PFSK-1 (cell line): ENCODE data around the gene APLP2.

Experiments
- FOXP2 ChIP-seq: optimal IDR thresholded peaks from 2 replicates; pipeline ENCODE3; 2011; ENCODE audit warnings: borderline replicate concordance, control low read depth, inconsistent platforms; ENCODE audit not compliant: insufficient read depth; ENCODE audit errors: extremely low read length, extremely low read depth
- POLR2AphosphoS5 ChIP-seq: IDR thresholded peaks from 2 replicates; pipeline ENCODE4 v1.6.1; 2012; ENCODE audit warnings: low read depth, mild to moderate bottlenecking, control low read depth, low read length, moderate library complexity
- REST ChIP-seq, 2 experiments: IDR thresholded peaks; 2 replicates each; pipeline versions ENCODE4 v1.6.1 to v1.8.0; 2011 to 2012; ENCODE audit warnings: low read depth in 2 of 2, low read length in 2 of 2, control low read depth in 1 of 2, inconsistent platforms in 1 of 2, mild to moderate bottlenecking in 1 of 2, moderate library complexity in 1 of 2; ENCODE audit not compliant: insufficient read depth in 1 of 2
- SIN3A ChIP-seq: IDR thresholded peaks from 2 replicates; pipeline ENCODE4 v1.6.1; 2012; ENCODE audit warnings: mild to moderate bottlenecking, low read length, moderate library complexity, borderline replicate concordance; ENCODE audit not compliant: insufficient read depth
- TAF1 ChIP-seq: IDR thresholded peaks from 2 replicates; pipeline ENCODE4 v1.6.1; 2012; ENCODE audit warnings: low read length, control low read depth, borderline replicate concordance; ENCODE audit not compliant: insufficient read depth

The APLP2 gene

GRCh38 chr11:130094614-130095013 is 24.9 kb downstream of the APLP2 start:
- TF ChIP-seq POLR2AphosphoS5 (no peak), SIN3A (no peak), TAF1 (no peak), FOXP2 (no peak), REST (IDR thresholded peaks at IDR 0.05; ENCODE audit: insufficient read depth in 1 of 2, low read depth in 2 of 2, low read length in 2 of 2) (no peak)

- TF ChIP-seq SIN3A, result no peak
These were observed 25.6 kb downstream of the APLP2 start for GRCh38 chr11:130095326-130095725.

GRCh38 chr11:130096042-130096441 is 26.3 kb downstream of the APLP2 start:
- no peak for TF ChIP-seq SIN3A
- TF ChIP-seq TAF1, result no peak
- TF ChIP-seq FOXP2, result no peak
- TF ChIP-seq REST (IDR thresholded peaks at IDR 0.05; ENCODE audit: insufficient read depth in 1 of 2, low read depth in 2 of 2, low read length in 2 of 2), result no peak
- no peak for TF ChIP-seq POLR2AphosphoS5

- TF ChIP-seq POLR2AphosphoS5, result no peak
- TF ChIP-seq SIN3A, result no peak
- TF ChIP-seq FOXP2, result no peak
- TF ChIP-seq TAF1, result no peak
- no peak for TF ChIP-seq REST (IDR thresholded peaks at IDR 0.05; ENCODE audit: insufficient read depth in 1 of 2, low read depth in 2 of 2, low read length in 2 of 2)
These were observed 27.1 kb downstream of the APLP2 start for GRCh38 chr11:130096823-130097222.

GRCh38 chr11:130097285-130097684 is 27.6 kb downstream of the APLP2 start:
- TF ChIP-seq POLR2AphosphoS5, result no peak
- no peak for TF ChIP-seq TAF1
- TF ChIP-seq REST (IDR thresholded peaks at IDR 0.05; ENCODE audit: insufficient read depth in 1 of 2, low read depth in 2 of 2, low read length in 2 of 2), result no peak

- TF ChIP-seq REST (IDR thresholded peaks at IDR 0.05; ENCODE audit: insufficient read depth in 1 of 2, low read depth in 2 of 2, low read length in 2 of 2), result no peak
- TF ChIP-seq FOXP2, result no peak
- no peak for TF ChIP-seq SIN3A
- TF ChIP-seq POLR2AphosphoS5, result no peak
- no peak for TF ChIP-seq TAF1
These were observed 29.7 kb downstream of the APLP2 start for GRCh38 chr11:130099356-130099755.
